Chondrocyte (in vitro differentiated cells): ENCODE measurements around the gene MRGPRG. TPM values are rescaled to one million over a fixed set of nuclear protein-coding genes. Genes with fewer than 3 reads are reported as not detected.

Experiments
- DNase-seq: peaks from one replicate; pipeline ENCODE4 v3.0.0; 2021; ENCODE audit warnings: mixed read lengths, low spot score
- H3K27ac Mint-ChIP-seq: one replicate; pipeline ENCODE4 v1.8.0; 2021; ENCODE audit warnings: mild to moderate bottlenecking, moderate library complexity, mixed read lengths; ENCODE audit not compliant: unreplicated experiment
- H3K27me3 Mint-ChIP-seq: 2 replicates; pipeline ENCODE4 v1.8.0; 2021; ENCODE audit warnings: low read depth, mixed read lengths
- H3K36me3 Mint-ChIP-seq: 2 replicates; pipeline ENCODE4 v1.8.0; 2021; ENCODE audit warnings: low read depth, mixed read lengths
- H3K4me1 Mint-ChIP-seq: 2 replicates; pipeline ENCODE4 v1.8.0; 2021; ENCODE audit warnings: low read depth, mild to moderate bottlenecking, mixed read lengths
- H3K4me3 Mint-ChIP-seq: one replicate; pipeline ENCODE4 v1.8.0; 2021; ENCODE audit warnings: mild to moderate bottlenecking, moderate library complexity, mixed read lengths; ENCODE audit not compliant: unreplicated experiment
- H3K9me3 Mint-ChIP-seq: 2 replicates; pipeline ENCODE4 v1.8.0; 2021; ENCODE audit warnings: low read depth, mixed read lengths
- CTCF ChIP-seq: fragments of 200-600 bp; sonication (generic); IDR thresholded peaks from 2 replicates; pipeline ENCODE4 v1.5.0; 2021; ENCODE audit warnings: antibody characterized with exemption, mild to moderate bottlenecking, moderate library complexity
- total RNA-seq: library from RNA; stranded (reverse); gene quantifications from 3 replicates; pipeline ENCODE4 v1.2.1, GENCODE V29; 2021

The MRGPRG gene
- total RNA-seq, 1 donor from 2014 or later: not detected

GRCh38 chr11:3221408-3222002 lies 2.9 kb upstream of the MRGPRG start:
- H3K36me3 Mint-ChIP-seq: no peaks in the 10 kb centered on the region

GRCh38 chr11:3220521-3221407 lies 2.2 kb upstream of the MRGPRG start:
- peak; percentile 84 for DNase-seq

More at GRCh38 chr11:3221408-3222002, 2.9 kb upstream of the MRGPRG start:
- TF ChIP-seq CTCF: no peak
- peaks cover 32% of the 10 kb centered on the region for H3K27me3 Mint-ChIP-seq
- peaks cover 6% of the 10 kb centered on the region for H3K4me1 Mint-ChIP-seq
- H3K4me3 Mint-ChIP-seq: no peak overlapping the region
- H3K27ac Mint-ChIP-seq: no peak overlapping the region
- no peaks in the 10 kb centered on the region for H3K9me3 Mint-ChIP-seq
- DNase-seq: peak; percentile 86

GRCh38 chr11:3220101-3220500 lies 1.5 kb upstream of the MRGPRG start:
- H3K9me3 Mint-ChIP-seq: no peaks in the 10 kb centered on the region
- H3K4me3 Mint-ChIP-seq: no peak overlapping the region
- no peak for DNase-seq
- H3K27ac Mint-ChIP-seq: no peak overlapping the region
- TF ChIP-seq CTCF: no peak
- peaks cover 30% of the 10 kb centered on the region for H3K27me3 Mint-ChIP-seq
- peaks cover 6% of the 10 kb centered on the region for H3K4me1 Mint-ChIP-seq
- H3K36me3 Mint-ChIP-seq: no peaks in the 10 kb centered on the region

More at GRCh38 chr11:3220521-3221407, 2.2 kb upstream of the MRGPRG start:
- H3K9me3 Mint-ChIP-seq: no peaks in the 10 kb centered on the region
- peak; percentile 31 for TF ChIP-seq CTCF
- H3K4me3 Mint-ChIP-seq: no peak overlapping the region
- H3K27me3 Mint-ChIP-seq: peaks cover 30% of the 10 kb centered on the region
- H3K27ac Mint-ChIP-seq: no peak overlapping the region
- peaks cover 6% of the 10 kb centered on the region for H3K4me1 Mint-ChIP-seq
- H3K36me3 Mint-ChIP-seq: no peaks in the 10 kb centered on the region

- Mint-ChIP-seq H3K4me1 (peaks cover 6% of the 10 kb centered on the region), H3K27me3 (peaks cover 27% of the 10 kb centered on the region), H3K27ac (no peak overlapping the region), H3K9me3 (no peaks in the 10 kb centered on the region), H3K4me3 (no peak overlapping the region), H3K36me3 (no peaks in the 10 kb centered on the region)
- DNase-seq: no peak
- no peak for TF ChIP-seq CTCF
These were observed 774 bp upstream of the MRGPRG start for GRCh38 chr11:3219281-3219892.

- peaks cover 6% of the 10 kb centered on the region for H3K4me1 Mint-ChIP-seq
- H3K27me3 Mint-ChIP-seq: peaks cover 27% of the 10 kb centered on the region
- peak; percentile 88 for DNase-seq
- no peaks in the 10 kb centered on the region for H3K36me3 Mint-ChIP-seq
- TF ChIP-seq CTCF: no peak
- H3K27ac Mint-ChIP-seq: no peak overlapping the region
- H3K4me3 Mint-ChIP-seq: no peak overlapping the region
- no peaks in the 10 kb centered on the region for H3K9me3 Mint-ChIP-seq
These were observed 663 bp downstream of the MRGPRG start for GRCh38 chr11:3217818-3218482.
